Activated B cell treated with CpG ODN at 0.5 μM for 24 hours (primary cell): ENCODE results near the gene PLXNC1. TPM values are rescaled to one million over a fixed set of nuclear protein-coding genes. Genes with fewer than 3 reads are reported as not detected.

Experiments used
- ATAC-seq: fragments of 200-7000 bp; cut with Tn5 transposase; one replicate; pipeline ENCODE4 v1.10.0; 2021; ENCODE audit warnings: low read depth, mild to moderate bottlenecking, moderate library complexity
- CTCF ChIA-PET: fragments of 350-600 bp; sonication (Branson Sonifier 250); formaldehyde crosslinking; loops from one replicate; lab custom pipeline; 2021; ENCODE audit warnings: antibody characterized with exemption; lab: Charles Lee
- POLR2A ChIA-PET: fragments of 350-600 bp; sonication (Branson Sonifier 250); formaldehyde crosslinking; loops from one replicate; lab custom pipeline; 2021; ENCODE audit warnings: antibody characterized with exemption; lab: Charles Lee
- DNase-seq: peaks from one replicate; pipeline ENCODE4 v3.0.0; 2022
- H3K27ac Mint-ChIP-seq: one replicate; pipeline ENCODE4 v1.8.0; 2020; ENCODE audit warnings: mixed read lengths
- H3K27me3 Mint-ChIP-seq: one replicate; pipeline ENCODE4 v1.8.0; 2021; ENCODE audit warnings: mixed read lengths
- H3K36me3 Mint-ChIP-seq: one replicate; pipeline ENCODE4 v1.8.0; 2021; ENCODE audit warnings: low read depth, mixed read lengths
- H3K4me1 Mint-ChIP-seq: one replicate; pipeline ENCODE4 v1.8.0; 2021; ENCODE audit warnings: mixed read lengths
- H3K4me3 Mint-ChIP-seq: one replicate; pipeline ENCODE4 v1.8.0; 2020; ENCODE audit warnings: mild to moderate bottlenecking, mixed read lengths
- H3K9me3 Mint-ChIP-seq: one replicate; pipeline ENCODE4 v1.8.0; 2020; ENCODE audit warnings: mixed read lengths
- intact Hi-C: fragments of 100-400 bp; cut with micrococcal nuclease; formaldehyde crosslinking; loops from one replicate; pipeline ENCODE4 v1.15.1; 2024
- total RNA-seq: library from RNA; stranded (reverse); gene quantifications from 2 replicates; pipeline ENCODE4 v1.2.3, GENCODE V29; 2022
- TF ChIP-seq, protein P1 (sequence below): fragments of 200-600 bp; IDR thresholded peaks from one replicate; pipeline ENCODE4 v1.8.0; 2022; ENCODE audit warnings: antibody characterized with exemption, mild to moderate bottlenecking

PLXNC1 gene
- total RNA-seq, 1 donor from 2014 or later, result 30.9 TPM

GRCh38 chr12:94183708-94184379 lies 35.5 kb downstream of the PLXNC1 start:
- TF ChIP-seq, protein P1, sequence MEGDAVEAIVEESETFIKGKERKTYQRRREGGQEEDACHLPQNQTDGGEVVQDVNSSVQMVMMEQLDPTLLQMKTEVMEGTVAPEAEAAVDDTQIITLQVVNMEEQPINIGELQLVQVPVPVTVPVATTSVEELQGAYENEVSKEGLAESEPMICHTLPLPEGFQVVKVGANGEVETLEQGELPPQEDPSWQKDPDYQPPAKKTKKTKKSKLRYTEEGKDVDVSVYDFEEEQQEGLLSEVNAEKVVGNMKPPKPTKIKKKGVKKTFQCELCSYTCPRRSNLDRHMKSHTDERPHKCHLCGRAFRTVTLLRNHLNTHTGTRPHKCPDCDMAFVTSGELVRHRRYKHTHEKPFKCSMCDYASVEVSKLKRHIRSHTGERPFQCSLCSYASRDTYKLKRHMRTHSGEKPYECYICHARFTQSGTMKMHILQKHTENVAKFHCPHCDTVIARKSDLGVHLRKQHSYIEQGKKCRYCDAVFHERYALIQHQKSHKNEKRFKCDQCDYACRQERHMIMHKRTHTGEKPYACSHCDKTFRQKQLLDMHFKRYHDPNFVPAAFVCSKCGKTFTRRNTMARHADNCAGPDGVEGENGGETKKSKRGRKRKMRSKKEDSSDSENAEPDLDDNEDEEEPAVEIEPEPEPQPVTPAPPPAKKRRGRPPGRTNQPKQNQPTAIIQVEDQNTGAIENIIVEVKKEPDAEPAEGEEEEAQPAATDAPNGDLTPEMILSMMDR, result no peak
- peaks cover 11% of the 10 kb centered on the region for H3K4me1 Mint-ChIP-seq
- H3K27me3 Mint-ChIP-seq, result no peaks in the 10 kb centered on the region
- POLR2A ChIA-PET, result interaction anchor here (0.6 kb wide), 1 partner anchor 20 kb away, joined by 3 read pairs; no protein-coding TSS in a partner anchor
- H3K4me3 Mint-ChIP-seq, result no peak overlapping the region
- DNase-seq, result no peak
- ATAC-seq, result no peak
- no peak overlapping the region for H3K27ac Mint-ChIP-seq
- CTCF ChIA-PET, result no interaction called here
- peaks cover 23% of the 10 kb centered on the region for H3K36me3 Mint-ChIP-seq
- no peaks in the 10 kb centered on the region for H3K9me3 Mint-ChIP-seq
- intact Hi-C loops, result no loop called here

- Mint-ChIP-seq H3K27ac (no peak overlapping the region), H3K27me3 (no peaks in the 10 kb centered on the region), H3K9me3 (no peaks in the 10 kb centered on the region), H3K36me3 (peaks cover 19% of the 10 kb centered on the region), H3K4me1 (peaks cover 8% of the 10 kb centered on the region), H3K4me3 (no peak overlapping the region)
- ATAC-seq (no peak), DNase-seq (no peak)
- ChIA-PET POLR2A (interaction anchor here (1.1 kb wide), 1 partner anchor 19 kb away, joined by 4 read pairs; no protein-coding TSS in a partner anchor), CTCF (interaction anchor here (0.9 kb wide), 1 partner anchor 77 kb away, joined by 3 read pairs; no protein-coding TSS in a partner anchor)
- TF ChIP-seq, protein P1, result no peak
- intact Hi-C loops, result no loop called here
Measured at GRCh38 chr12:94184995-94185719, 36.8 kb downstream of the PLXNC1 start.

- Mint-ChIP-seq H3K27me3 (no peaks in the 10 kb centered on the region), H3K4me3 (no peak overlapping the region), H3K4me1 (peaks cover 11% of the 10 kb centered on the region), H3K36me3 (peaks cover 12% of the 10 kb centered on the region), H3K9me3 (peaks cover 1% of the 10 kb centered on the region), H3K27ac (no peak overlapping the region)
- POLR2A ChIA-PET, result interaction anchor here (1.1 kb wide), 1 partner anchor 19 kb away, joined by 4 read pairs; no protein-coding TSS in a partner anchor
- intact Hi-C loops, result no loop called here
- ATAC-seq (no peak), DNase-seq (no peak)
- TF ChIP-seq, protein P1, result no peak
- CTCF ChIA-PET, result interaction anchor here (0.9 kb wide), 1 partner anchor 76 kb away, joined by 3 read pairs; no protein-coding TSS in a partner anchor
Measured at GRCh38 chr12:94185801-94186200, 37.4 kb downstream of the PLXNC1 start.

DNA sequence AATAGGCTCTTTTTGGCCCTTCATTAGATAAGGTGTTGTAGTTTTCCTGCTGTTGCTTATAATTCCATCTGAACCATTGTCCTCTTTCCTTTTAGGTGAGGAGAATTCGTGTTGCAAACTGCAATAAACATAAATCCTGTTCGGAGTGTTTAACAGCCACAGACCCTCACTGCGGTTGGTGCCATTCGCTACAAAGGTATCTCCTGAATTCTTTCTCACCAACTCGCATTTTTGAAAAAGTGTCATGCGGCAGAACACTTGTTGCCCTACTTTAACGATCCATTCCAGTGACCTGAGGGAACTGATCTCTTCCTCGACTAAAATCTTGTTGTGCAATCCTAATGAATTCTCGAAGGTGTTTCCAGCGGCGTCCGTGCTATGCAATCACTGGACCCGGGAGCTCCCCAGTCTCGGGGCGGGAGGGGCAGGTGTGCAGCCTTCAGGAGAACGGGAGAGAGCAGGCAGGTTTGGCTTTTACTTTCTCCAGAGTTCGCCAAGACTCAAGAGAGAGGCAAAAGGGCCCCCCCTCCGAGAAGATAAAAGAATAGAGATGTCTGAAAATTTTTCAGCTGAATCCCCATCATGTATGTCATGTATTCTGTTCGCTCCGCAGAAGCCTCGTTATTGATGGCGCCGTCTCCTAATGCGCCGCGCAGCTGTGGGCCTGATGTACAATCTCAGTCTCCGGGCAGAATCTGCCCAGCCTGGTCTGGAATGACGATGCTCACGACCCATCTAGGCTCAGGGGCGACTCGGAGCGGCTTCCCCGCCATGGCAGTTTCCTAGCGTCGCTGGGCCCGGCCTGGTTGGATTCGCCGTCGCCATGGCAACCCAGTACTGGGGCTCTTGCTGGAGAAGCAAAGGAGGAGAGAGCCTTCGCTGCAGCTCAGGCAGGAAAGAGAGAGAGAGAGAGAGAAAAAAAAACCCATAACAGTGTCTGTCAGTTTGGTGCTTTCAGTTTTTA lies 38.2 kb downstream of the PLXNC1 start:
- CTCF ChIA-PET, result no interaction called here
- no peak for DNase-seq
- TF ChIP-seq, protein P1, result no peak
- intact Hi-C loops, result no loop called here
- Mint-ChIP-seq H3K9me3 (peaks cover 2% of the 10 kb centered on the region), H3K4me1 (peaks cover 14% of the 10 kb centered on the region), H3K4me3 (no peak overlapping the region), H3K27me3 (no peaks in the 10 kb centered on the region), H3K36me3 (peaks cover 12% of the 10 kb centered on the region), H3K27ac (no peak overlapping the region)
- ATAC-seq, result no peak
- POLR2A ChIA-PET, result interaction anchor here (0.5 kb wide), 1 partner anchor 20 kb away, joined by 3 read pairs; no protein-coding TSS in a partner anchor
